Fibroblast of skin of abdomen (primary cell): ENCODE measurements around the gene RASGRP1.

ENCODE experiments used
- DNase-seq: peaks from one replicate; pipeline ENCODE4 v3.0.0-alpha.2; 2013

The RASGRP1 gene

DNA sequence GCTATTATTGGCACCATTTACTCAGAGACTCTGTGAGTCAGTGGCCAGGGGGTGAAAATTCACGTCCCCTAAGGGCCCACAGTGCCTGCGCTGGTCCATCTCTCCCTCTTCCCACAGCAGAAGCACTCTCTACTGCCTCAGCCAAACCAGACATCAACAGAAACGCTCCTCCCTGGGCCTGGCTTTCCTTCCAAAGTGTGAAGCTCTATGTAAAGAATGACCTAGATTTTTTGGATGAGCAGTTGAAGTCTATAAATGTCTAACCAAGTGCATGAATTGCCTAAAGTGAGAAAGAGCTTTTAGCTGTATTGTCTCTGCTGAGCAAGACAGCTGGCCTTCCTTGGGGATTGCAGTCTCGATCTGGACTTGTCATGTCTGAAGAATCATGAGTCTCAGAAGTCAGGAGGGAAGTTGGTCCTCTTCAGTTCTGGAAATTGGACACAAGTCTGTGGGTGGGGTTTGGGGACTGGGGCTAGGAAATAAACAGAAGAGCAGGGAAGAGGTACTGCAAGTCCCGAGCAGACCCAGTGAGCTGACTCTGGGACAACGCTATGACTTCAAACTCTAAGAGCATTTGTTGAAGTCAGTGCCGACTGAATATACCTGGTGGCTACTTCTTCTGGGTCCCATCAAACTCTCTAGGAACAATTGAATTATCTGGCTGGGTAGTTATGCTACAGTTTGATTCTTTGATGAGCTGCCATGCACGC, 29.0 kb downstream of the RASGRP1 start:
- peak; percentile 34 for DNase-seq

DNA sequence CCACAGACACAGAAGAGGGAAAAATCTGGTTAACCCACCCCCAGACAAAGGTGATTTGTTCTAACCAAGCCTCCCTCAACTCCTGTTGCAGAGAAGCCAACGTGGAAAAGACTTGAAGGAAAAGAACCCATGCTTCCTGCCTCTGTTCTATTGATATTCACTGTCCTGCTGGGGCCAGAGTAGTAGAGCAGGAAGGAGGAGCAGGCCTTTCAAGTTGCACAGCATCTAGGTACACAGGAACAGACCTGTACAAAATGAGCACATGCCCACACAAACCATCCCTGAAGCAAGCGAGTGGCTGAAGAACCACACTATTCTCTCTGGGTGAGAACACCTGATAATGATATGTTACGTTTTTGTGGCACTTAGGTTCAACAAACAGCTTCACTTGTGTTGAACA, 29.9 kb downstream of the RASGRP1 start:
- DNase-seq, result no peak

DNA sequence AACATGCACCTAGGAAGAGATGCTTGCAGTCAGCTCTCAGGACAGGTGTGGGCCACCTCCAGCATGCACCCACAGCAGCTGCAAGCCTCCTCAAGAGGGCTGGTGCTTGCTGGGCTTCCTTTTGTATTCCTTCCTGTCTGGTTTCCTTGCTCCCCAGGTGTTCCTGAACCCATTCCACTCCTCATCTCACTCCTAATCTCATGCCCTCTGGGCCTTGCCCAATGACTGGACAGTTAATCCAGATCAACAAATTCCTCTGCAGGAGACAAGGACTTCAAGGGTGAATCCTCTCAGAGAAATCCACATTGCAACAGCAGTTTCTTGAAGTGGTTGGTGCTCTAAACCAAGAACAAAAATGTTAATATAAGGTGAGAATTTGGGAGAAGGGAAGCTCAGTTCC, 30.7 kb downstream of the RASGRP1 start:
- no peak for DNase-seq

DNA sequence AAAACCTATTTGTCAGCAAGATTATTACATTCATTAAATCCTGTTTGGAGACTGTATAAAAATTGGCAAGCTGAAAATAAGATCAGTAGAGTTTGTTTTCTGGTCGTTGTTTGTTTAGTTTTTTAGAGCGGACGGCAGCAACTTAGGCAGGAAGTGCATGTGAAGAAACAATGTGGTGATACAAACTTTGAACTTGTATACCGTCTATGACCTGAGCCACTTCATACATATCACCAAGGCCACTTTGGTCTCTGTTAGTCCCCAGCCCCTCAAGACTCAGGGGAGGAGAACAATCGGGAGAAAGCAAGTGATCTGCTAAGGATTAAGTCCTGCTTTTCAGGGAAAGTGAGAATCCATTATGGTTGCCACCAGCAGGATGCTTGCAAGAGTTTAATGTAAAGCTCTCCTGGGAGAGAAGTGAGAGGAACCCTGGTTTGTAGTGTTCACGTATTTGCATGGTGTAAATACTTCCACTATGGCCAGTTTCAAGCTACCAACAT, 31.1 kb downstream of the RASGRP1 start:
- DNase-seq, result no peak

DNA sequence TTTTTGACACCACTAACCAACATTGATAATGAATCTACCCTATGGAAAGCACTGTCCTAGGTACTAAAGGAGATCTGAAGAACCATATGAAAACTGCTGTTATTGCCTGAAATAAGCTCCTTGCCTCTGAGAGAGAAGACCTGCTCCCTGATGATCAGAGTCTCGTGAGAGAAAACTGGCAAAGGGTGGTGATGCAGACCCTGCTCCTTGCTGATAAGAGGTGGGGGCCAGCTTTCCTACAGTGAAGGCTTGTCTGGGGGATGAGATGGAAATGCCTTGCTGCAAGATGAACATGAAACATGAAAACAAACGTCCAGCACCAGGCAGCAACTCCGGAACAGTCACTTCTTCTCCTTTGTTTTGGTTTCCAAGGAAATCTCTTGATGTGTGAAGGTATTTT, 31.9 kb downstream of the RASGRP1 start:
- DNase-seq, result no peak

DNA sequence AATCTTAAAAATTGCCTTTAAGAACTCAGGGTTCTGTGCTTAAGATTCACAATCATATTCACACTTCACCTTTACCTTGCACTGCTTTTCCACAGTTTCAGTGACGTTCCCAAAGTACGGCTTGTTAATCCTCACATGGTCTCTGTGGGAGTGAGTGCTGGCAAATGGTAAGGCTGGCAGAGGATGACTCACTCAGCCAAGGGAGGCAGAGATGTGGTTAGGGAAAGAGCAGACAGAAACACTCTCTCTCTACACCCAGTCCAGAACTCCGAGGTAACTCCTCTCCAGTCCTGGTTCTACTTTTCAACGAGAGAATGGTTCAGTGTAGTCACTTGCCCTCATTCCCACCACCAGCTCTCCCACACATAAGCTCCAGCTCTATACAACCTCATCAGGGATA, 33.1 kb downstream of the RASGRP1 start:
- no peak for DNase-seq

GRCh38 chr15:38530113-38530512, 34.5 kb downstream of the RASGRP1 start:
- DNase-seq, result no peak

GRCh38 chr15:38528294-38528693, 36.3 kb downstream of the RASGRP1 start:
- peak; percentile 50 for DNase-seq

GRCh38 chr15:38526158-38526557, 38.5 kb downstream of the RASGRP1 start:
- no peak for DNase-seq

DNA sequence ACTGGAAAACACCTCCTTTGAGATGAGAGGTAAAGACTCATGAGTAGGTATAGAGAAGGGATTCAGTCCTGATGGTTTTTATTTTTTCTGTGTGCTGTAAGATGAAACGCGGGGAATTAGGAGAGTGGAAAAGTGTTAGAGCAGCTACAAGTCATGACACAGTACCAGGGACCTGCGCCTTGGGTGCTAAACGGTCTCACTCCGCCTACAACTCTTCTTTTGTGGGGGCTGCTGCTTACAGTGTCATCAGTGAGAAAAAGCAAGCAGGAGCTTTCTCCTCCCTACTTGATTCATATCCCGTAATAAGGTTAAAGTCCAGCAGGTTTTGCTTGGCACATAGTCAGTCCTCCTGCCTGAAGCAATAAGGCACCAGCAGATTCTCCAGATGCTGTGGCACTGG, 39.1 kb downstream of the RASGRP1 start:
- DNase-seq, result no peak

- DNase-seq, result no peak
These were observed 40.5 kb downstream of the RASGRP1 start for GRCh38 chr15:38524156-38524555.

DNA sequence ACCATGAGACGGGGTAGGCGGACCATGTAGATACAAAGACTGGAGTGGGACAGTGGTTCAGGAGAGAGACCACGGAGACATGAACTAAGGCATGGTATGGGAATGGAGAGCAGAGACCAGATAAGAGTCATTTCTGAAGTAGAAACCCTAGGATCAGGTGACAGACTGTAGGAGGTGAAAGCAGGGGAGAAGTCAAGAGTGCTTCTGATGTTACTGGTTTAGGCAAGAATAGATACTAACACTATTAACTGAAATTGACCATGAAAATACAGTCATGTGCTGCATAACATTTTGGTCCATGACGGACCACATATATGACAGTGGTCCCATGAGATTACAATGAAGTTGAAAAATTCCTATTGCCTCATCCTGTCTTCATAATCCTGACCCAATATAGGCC, 41.7 kb downstream of the RASGRP1 start:
- no peak for DNase-seq

GRCh38 chr15:38521316-38521715, 43.3 kb downstream of the RASGRP1 start:
- DNase-seq, result no peak

GRCh38 chr15:38520035-38520434, 44.6 kb downstream of the RASGRP1 start:
- no peak for DNase-seq

DNA sequence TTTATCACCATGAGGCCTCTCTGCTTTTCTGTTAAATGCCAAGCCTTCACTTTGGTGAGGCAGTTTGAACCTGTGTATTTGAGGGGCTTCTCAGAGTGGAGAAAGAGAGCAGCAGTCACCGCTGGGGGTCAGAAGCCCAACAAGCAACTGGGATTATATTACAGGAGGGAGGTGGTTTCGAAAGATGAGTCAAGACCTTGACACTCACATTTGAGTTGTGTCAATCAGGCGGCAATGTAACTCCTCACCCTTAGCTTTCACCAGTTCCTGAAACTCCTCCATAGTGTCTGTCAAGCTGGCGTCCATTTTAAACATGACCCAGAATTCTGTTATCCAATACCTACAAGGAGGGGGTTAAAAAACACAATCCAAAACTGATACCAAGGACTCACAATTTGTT, 46.5 kb downstream of the RASGRP1 start:
- no peak for DNase-seq

DNA sequence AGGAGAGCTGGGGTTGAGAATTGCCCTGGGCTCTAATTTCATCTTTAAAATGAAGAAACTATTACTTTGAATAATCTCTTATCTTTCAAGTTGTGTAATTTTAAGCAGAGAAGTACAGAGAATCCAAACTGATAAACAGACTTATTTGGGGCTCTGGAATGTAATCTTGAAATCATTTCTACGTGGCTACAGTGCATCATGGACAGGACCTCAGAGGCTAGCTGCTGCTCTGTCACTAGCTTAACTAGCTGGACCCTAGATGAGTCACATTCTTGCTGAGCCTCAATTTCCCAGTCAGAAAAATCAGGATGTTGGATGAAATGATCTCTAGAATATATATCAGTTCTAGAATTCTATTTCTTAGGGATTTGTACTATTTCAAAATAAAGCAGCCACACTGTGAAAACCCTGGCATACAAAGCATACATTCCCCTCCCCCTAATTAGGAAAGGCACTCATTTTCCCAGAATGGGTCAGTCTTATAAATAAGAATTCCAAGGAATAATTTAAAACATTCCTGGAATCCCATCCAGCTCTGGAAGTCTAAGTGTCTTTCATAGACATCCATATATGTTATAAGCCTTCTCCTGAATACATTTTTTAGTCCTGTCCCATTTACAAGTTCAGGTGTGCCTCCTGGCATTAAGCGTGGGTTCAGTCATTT, 47.2 kb downstream of the RASGRP1 start:
- no peak for DNase-seq

DNA sequence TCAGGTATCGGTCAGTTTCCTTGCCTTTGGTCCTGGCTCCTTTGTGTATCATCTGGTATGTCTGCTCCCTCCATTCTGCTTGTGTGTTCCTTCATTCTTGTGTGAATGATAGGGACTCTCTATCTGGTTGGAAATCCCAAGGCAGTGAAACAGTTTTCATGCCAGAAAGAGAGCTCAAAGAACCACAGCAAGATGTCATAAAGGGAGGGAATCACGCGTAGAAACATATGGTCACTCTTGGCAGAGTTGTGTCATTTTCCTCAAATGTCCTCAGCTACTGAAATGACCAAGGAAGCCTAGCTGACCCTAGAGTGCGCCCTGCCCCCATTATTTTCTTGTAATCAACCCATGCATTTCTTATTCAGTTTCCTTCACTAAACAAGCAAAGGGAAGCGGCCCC, 48.0 kb downstream of the RASGRP1 start:
- no peak for DNase-seq

GRCh38 chr15:38514601-38515000, 50.0 kb downstream of the RASGRP1 start:
- DNase-seq, result no peak

DNA sequence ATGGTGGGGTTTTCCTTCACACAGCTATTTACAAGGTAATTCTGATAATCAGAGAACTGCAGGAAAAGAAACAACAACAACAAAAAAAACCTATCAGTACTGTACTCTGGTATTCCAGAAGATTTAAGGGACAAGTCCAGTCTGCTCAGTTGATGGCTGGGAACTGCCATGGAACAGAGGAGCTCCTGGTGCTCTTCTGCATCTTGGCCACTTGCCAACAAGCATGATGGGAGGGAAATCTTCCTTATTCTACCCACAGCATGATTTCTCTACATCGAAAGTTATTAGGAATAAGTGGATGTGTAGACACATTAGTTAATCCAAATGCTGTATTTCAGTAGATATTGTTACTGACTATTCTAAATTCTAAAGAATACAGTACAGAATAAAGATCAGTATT, 51.7 kb downstream of the RASGRP1 start:
- no peak for DNase-seq

DNA sequence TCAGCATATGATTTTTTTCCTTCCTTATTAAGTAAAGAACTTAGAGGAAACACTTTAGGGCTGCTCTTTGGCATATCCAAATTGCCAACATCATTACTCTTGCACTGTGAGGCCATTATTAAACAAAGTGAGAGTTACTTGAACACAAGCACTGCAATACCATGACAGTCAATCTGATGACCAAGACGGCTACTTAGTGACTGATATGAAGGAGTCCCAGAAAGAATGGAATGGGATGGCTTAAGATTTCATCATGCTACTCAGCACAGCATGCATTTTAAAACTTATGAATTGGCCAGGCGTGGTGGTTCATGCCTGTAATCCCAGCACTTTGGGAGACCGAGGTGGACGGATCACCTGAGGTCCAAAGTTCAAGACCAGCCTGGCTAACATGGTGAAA, 55.5 kb downstream of the RASGRP1 start:
- peak; percentile 29 for DNase-seq

DNA sequence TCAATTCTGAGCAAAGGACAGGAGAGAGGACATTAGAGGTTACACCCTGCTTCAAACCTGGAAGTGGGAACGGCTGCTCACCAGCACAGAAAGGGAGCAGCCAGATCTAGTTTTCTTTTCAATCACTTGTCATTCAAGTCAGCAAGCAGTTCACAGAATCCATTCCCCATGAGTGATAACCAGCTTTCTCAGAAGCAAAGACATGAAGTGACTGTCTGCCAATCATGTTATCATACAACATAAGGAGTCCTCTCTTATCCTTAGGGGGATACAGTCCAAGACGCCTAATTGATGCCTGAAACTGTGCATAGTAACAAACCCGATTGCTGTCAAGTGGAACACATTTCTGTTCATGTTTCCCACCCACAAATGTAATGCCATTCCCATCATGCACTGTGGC, 56.0 kb downstream of the RASGRP1 start:
- no peak for DNase-seq

DNA sequence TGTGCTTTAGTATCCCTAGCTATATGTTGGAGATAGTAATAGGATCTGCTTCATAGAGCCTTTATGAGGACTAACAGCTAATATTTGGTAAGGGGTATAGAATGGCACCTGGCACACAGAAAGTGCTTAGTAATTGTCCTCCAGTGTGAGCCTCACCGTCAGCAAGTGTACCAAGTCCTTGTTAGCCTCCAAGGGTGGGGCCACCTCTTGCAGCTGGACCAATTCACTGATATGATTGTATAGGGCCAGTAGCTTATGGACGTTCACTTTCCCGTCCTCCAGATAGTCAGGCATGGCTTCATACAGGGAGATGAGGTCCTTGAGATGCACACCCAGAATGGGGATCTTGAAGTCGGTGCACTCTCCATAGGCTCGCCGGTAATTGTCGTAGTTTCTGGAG, 57.0 kb downstream of the RASGRP1 start:
- DNase-seq, result no peak

GRCh38 chr15:38506997-38507396, 57.6 kb downstream of the RASGRP1 start:
- DNase-seq, result no peak

GRCh38 chr15:38504680-38505467, 59.7 kb downstream of the RASGRP1 start:
- no peak for DNase-seq
